IMR-90 (cell line): ENCODE results near the gene CTSH. TPM values are rescaled to one million over a fixed set of nuclear protein-coding genes. Genes with fewer than 3 reads are reported as not detected.
A peak's percentile ranks its signal among the peaks of the same experiment; 100 is the strongest.
"Not testable (repeated sequence)": the region's sequence is repeated elsewhere in the genome, so short reads cannot be mapped to it uniquely, and the experiment has no call there.

Source experiments
- ATAC-seq: fragments of 200-7000 bp; cut with Tn5 transposase; 2 replicates; pipeline ENCODE4 v1.9.1; 2020; ENCODE audit warnings: low read depth, mild to moderate bottlenecking, moderate library complexity
- BruUV-seq: library from RNA; stranded (reverse); fragments of 400-500 nt; replicated peaks from 2 replicates; lab custom pipeline; 2021; lab: Mats Ljungman, UMichigan
- CTCF ChIA-PET: fragments of 300-600 bp; formaldehyde crosslinking; extraction: SDS; loops from one replicate; lab custom pipeline; 2021; ENCODE audit warnings: antibody characterized with exemption; lab: Yijun Ruan, JAX
- POLR2A ChIA-PET: fragments of 300-600 bp; sonication (Branson Sonifier 250); formaldehyde crosslinking; loops from one replicate; lab custom pipeline; 2022; ENCODE audit warnings: antibody characterized with exemption; ENCODE audit not compliant: unreplicated experiment; lab: Charles Lee
- DNase-seq: peaks from one replicate; pipeline ENCODE4 v3.0.0; 2013
- H2AFZ ChIP-seq: replicated peaks from 2 replicates; pipeline ENCODE3; 2013; ENCODE audit warnings: low read length, mild to moderate bottlenecking; ENCODE audit not compliant: poor library complexity
- H2AK5ac ChIP-seq: 2 replicates; pipeline ENCODE4 v1.6.1; 2013; ENCODE audit warnings: low read depth, low read length, inconsistent platforms
- H2AK9ac ChIP-seq: replicated peaks from 2 replicates; pipeline ENCODE3; 2013; ENCODE audit warnings: mild to moderate bottlenecking, low read depth, low read length, moderate library complexity; ENCODE audit not compliant: poor library complexity
- H2BK120ac ChIP-seq: 2 replicates; pipeline ENCODE4 v1.6.1; 2013; ENCODE audit warnings: low read depth, low read length, inconsistent platforms
- H2BK15ac ChIP-seq: 3 replicates; pipeline ENCODE4 v1.6.1; 2013; ENCODE audit warnings: low read depth, low read length, inconsistent platforms
- H2BK20ac ChIP-seq: 2 replicates; pipeline ENCODE4 v1.6.1; 2013; ENCODE audit warnings: low read depth, mild to moderate bottlenecking, inconsistent platforms, low read length, moderate library complexity
- H2BK5ac ChIP-seq: 2 replicates; pipeline ENCODE4 v1.6.1; 2013; ENCODE audit warnings: mild to moderate bottlenecking, low read depth, low read length, inconsistent platforms; ENCODE audit not compliant: poor library complexity, severe bottlenecking
- H3K14ac ChIP-seq: replicated peaks from 2 replicates; pipeline ENCODE4 v1.6.1; 2013; ENCODE audit warnings: low read depth, low read length, inconsistent platforms
- H3K18ac ChIP-seq: 2 replicates; pipeline ENCODE4 v1.6.1; 2013; ENCODE audit warnings: low read depth, low read length, control low read depth
- H3K23ac ChIP-seq: 2 replicates; pipeline ENCODE4 v1.6.1; 2013; ENCODE audit warnings: low read depth, low read length, inconsistent platforms
- H3K27ac ChIP-seq: 2 replicates; pipeline ENCODE4 v1.5.1; 2013; ENCODE audit warnings: mild to moderate bottlenecking, control low read depth, low read length; ENCODE audit not compliant: insufficient read depth
- H3K27me3 ChIP-seq: 2 replicates; pipeline ENCODE4 v1.6.1; 2013; ENCODE audit warnings: low read length; ENCODE audit not compliant: control insufficient read depth, insufficient read depth
- H3K36me3 ChIP-seq: 2 replicates; pipeline ENCODE4 v1.6.1; 2013; ENCODE audit warnings: low read length, mixed read lengths; ENCODE audit not compliant: control insufficient read depth, insufficient read depth
- H3K4ac ChIP-seq: 2 replicates; pipeline ENCODE4 v1.6.1; 2013; ENCODE audit warnings: low read depth, low read length, inconsistent platforms
- H3K4me1 ChIP-seq: 2 replicates; pipeline ENCODE4 v1.6.1; 2013; ENCODE audit warnings: low read length, mixed read lengths; ENCODE audit not compliant: control insufficient read depth, insufficient read depth
- H3K4me2 ChIP-seq: 2 replicates; pipeline ENCODE4 v1.6.1; 2013; ENCODE audit warnings: low read depth, mild to moderate bottlenecking, control low read depth, low read length, moderate library complexity
- H3K4me3 ChIP-seq: 2 replicates; pipeline ENCODE4 v1.5.1; 2013; ENCODE audit warnings: low read depth, mild to moderate bottlenecking, control low read depth, low read length, moderate library complexity; ENCODE audit not compliant: insufficient read depth
- H3K56ac ChIP-seq: 2 replicates; pipeline ENCODE4 v1.6.1; 2013; ENCODE audit warnings: low read length, inconsistent platforms; ENCODE audit not compliant: insufficient read depth; ENCODE audit errors: extremely low read depth
- H3K79me1 ChIP-seq, 2 experiments: 2 replicates each; pipeline ENCODE4 v1.6.1; 2013; ENCODE audit warnings: low read length in 2 of 2, inconsistent platforms in 1 of 2, low read depth in 1 of 2
- H3K9ac ChIP-seq: 2 replicates; pipeline ENCODE4 v1.6.1; 2013; ENCODE audit warnings: low read depth, low read length, control low read depth
- H3K9me1 ChIP-seq: 2 replicates; pipeline ENCODE4 v1.6.1; 2013; ENCODE audit warnings: low read length, inconsistent platforms; ENCODE audit not compliant: insufficient read depth
- H3K9me3 ChIP-seq: 2 replicates; pipeline ENCODE4 v1.6.1; 2013; ENCODE audit warnings: low read length; ENCODE audit not compliant: control insufficient read depth, insufficient read depth
- H4K20me1 ChIP-seq: 2 replicates; pipeline ENCODE4 v1.6.1; 2013; ENCODE audit warnings: low read length, inconsistent platforms; ENCODE audit not compliant: insufficient read depth
- H4K5ac ChIP-seq: 2 replicates; pipeline ENCODE4 v1.6.1; 2013; ENCODE audit warnings: mild to moderate bottlenecking, low read depth, low read length, control low read depth
- H4K8ac ChIP-seq, 2 experiments: 2 replicates each; pipeline ENCODE4 v1.6.1; 2013; ENCODE audit warnings: low read depth in 2 of 2, low read length in 2 of 2, control low read depth in 1 of 2, inconsistent platforms in 1 of 2
- H4K91ac ChIP-seq: 2 replicates; pipeline ENCODE4 v1.6.1; 2013; ENCODE audit warnings: low read depth, low read length, inconsistent platforms; ENCODE audit not compliant: insufficient read depth
- FOS ChIP-seq: fragments of 150-350 bp; IDR thresholded peaks from 2 replicates; pipeline ENCODE4 v1.6.1; 2016; ENCODE audit warnings: low read depth, low read length
- MAFK ChIP-seq: IDR thresholded peaks from 2 replicates; pipeline ENCODE4 v1.6.1; 2012; ENCODE audit warnings: low read depth, low read length, improper control_type of control experiment
- WGBS, 2 experiments: methylation state at CpG; one replicate each; pipeline versions ENCODE4 v1.1.5 to v1.1.7; 2013; ENCODE audit warnings: missing lambda C conversion rate in 2 of 2; ENCODE audit not compliant: insufficient read length in 1 of 2; ENCODE audit errors: extremely low coverage in 2 of 2; 5-methylcytosine and 5-hydroxymethylcytosine counted together
- dilution Hi-C: fragments of 300-500 bp; cut with HindIII; formaldehyde crosslinking; loops from one replicate; pipeline ENCODE4 v1.14.3; 2018; ENCODE audit warnings: low sequenced_read_pairs; ENCODE audit not compliant: unreplicated experiment
- in situ Hi-C: fragments of 300-500 bp; cut with MboI; formaldehyde crosslinking; loops from 3 replicates; pipeline ENCODE4 v1.14.3; 2019; ENCODE audit warnings: low sequenced_read_pairs, inconsistent platforms, mixed read lengths
- intact Hi-C: fragments of 100-400 bp; cut with micrococcal nuclease; formaldehyde crosslinking; loops from 2 replicates; pipeline ENCODE4 v1.10.0; 2022
- polyA plus RNA-seq, 3 experiments: library from polyadenylated mRNA; depleted of rRNA; stranded (reverse); fragments of >200 nt; gene quantifications; 2 replicates each; pipeline ENCODE4 v1.2.3, GENCODE V29; 2012; ENCODE audit warnings: low replicate concordance in 1 of 3
- total RNA-seq: library from RNA; depleted of rRNA; stranded (reverse); fragments of >200 nt; gene quantifications from 2 replicates; pipeline ENCODE4 v1.2.3, GENCODE V29; 2012

Gene CTSH
- total and polyA plus RNA-seq, 2 of the 4 experiments (the other 2 are of a cell fraction), result 11.7 to 13.9 TPM

DNA sequence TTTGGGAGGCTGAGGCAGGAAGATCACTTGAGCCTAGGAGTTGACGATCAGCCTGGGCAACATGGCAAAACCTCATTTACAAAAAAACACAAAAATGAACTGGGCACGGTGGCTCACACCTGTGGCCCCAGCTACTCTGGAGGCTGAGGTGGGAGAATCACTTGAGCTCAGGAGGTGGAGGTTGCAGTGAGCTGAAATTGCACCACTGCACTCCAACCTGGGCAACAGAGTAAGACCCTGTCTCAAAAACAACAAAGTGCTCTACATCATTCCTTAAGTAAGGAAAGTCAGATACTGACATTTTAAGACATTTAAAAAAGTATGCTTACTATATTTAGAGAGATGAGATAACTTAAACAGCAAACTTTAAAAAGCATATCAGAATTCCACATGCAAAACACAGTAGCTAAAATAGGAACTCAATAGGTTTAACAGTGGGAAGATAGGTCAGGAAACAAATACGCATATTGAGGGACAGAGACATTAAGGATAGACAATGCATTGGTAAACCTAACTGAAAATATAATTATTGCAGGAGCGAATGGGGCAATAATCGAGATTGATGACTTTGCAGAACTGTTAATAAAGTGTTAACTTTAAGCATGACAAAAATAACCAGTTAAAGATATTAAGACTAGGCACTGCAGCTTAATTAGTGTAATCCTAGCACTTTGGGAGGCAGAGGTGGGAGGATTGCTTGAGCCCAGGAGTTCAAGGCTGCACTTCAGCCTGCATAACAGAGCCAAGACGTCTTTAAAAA, 40.1 kb downstream of the CTSH start:
- intact Hi-C loops (loop anchor here (1.0 kb wide), 1 partner anchor 9 kb away; no protein-coding TSS in a partner anchor), dilution Hi-C loops (no loop called here), in situ Hi-C loops (no loop called here)
- Histone ChIP-seq H3K4me1 (peaks cover 20% of the 10 kb centered on the region), H2BK120ac (no peak overlapping the region), H3K9me1 (peaks cover 14% of the 10 kb centered on the region), H3K4ac (no peak overlapping the region), H3K27ac (peak overlapping the region; percentile 41; the same call in 1 of the 2 replicates), H2AK5ac (no peak overlapping the region; the same call in 1 of the 2 replicates), H2BK5ac (peak overlapping the region; percentile 82), H3K23ac (peak overlapping the region; percentile 45; the same call in 1 of the 2 replicates), H3K4me2 (no peak overlapping the region), H4K20me1 (peaks cover 87% of the 10 kb centered on the region), H3K14ac (no peak overlapping the region; the same call in 1 of the 2 replicates), H3K9ac (no peak overlapping the region), H2AK9ac (no peak overlapping the region), H4K91ac (no peak overlapping the region; the same call in 1 of the 2 replicates), H2BK15ac (no peak overlapping the region), H3K4me3 (no peak overlapping the region), H2AFZ (no peak overlapping the region), H3K79me1 (peaks cover 37 to 85% of the 10 kb centered on the region in 2 experiments), H4K8ac (0 out of 4 replicates have a peak overlapping the region, but pooled peaks of 1 of the 2 experiments have one; percentile 20), H2BK20ac (no peak overlapping the region), H4K5ac (no peak overlapping the region), H3K9me3 (no peaks in the 10 kb centered on the region), H3K56ac (no peak overlapping the region), H3K36me3 (peaks cover 70% of the 10 kb centered on the region), H3K18ac (no peak overlapping the region), H3K27me3 (no peaks in the 10 kb centered on the region)
- DNase-seq (no peak), ATAC-seq (no peak)
- TF ChIP-seq MAFK (peak; percentile 27; the same call in 1 of the 2 replicates), FOS (no peak)
- BruUV-seq, result no TSS peak
- POLR2A ChIA-PET, result interaction anchor here (0.6 kb wide), 1 partner anchor 11 kb away, joined by 12 read pairs; no protein-coding TSS in a partner anchor
- CTCF ChIA-PET, result interaction anchor here (0.7 kb wide), 1 partner anchor 56 kb away, joined by 4 read pairs; no protein-coding TSS in a partner anchor
- no CpG with 5 or more reads among the region's 6 CpGs for WGBS, 2 experiments

DNA sequence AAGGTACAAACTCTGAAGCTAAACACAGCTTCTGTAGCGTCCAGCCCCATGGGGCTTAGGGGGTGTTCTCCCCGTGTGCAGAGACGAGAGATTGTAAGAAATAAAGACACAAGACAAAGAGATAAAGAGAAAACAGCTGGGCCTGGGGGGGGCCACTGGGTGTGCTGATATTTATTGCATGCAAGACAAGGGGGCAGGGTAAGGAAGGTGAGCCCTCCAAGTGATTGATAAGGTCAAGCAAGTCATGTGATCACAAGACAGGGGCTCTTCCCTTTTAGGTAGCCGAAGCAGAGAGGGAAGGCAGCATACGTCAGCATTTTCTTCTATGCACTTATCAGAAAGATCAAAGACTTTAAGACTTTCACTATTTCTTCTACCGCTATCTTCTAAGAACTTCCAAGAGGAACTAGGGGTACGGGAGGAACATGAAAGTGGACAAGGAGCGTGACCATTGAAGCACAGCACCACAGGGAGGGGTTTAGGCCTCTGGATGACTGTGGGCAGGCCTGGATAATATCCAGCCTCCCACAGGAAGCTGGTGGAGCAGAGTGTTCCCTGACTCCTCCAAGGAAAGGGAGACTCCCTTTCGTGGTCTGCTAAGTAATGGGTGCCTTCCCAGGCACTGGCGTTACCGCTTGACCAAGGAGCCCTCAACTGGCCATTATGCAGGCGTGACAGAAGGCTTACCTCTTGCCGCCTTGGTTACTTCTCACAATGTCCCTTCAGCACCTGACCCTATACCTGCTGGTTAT, 42.4 kb downstream of the CTSH start:
- H4K91ac ChIP-seq, intact Hi-C loops, H3K9me1 ChIP-seq, H3K9ac ChIP-seq, H3K27ac ChIP-seq, H3K4ac ChIP-seq, POLR2A ChIA-PET, dilution Hi-C loops, H3K9me3 ChIP-seq, in situ Hi-C loops, H2BK20ac ChIP-seq, H2BK5ac ChIP-seq, H2AK5ac ChIP-seq, H2AFZ ChIP-seq, H2BK15ac ChIP-seq, ATAC-seq, H3K4me3 ChIP-seq, H3K23ac ChIP-seq, DNase-seq, H4K5ac ChIP-seq, H2AK9ac ChIP-seq, H4K8ac ChIP-seq, H2BK120ac ChIP-seq, H3K18ac ChIP-seq, H3K56ac ChIP-seq, H3K27me3 ChIP-seq, H3K4me2 ChIP-seq, BruUV-seq, H3K14ac ChIP-seq: not testable (repeated sequence)
- Histone ChIP-seq H3K4me1 (peaks cover 19% of the 10 kb centered on the region), H3K79me1 (peaks cover 18 to 80% of the 10 kb centered on the region in 2 experiments), H4K20me1 (peaks cover 83% of the 10 kb centered on the region), H3K36me3 (peaks cover 69% of the 10 kb centered on the region)
- CTCF ChIA-PET, result interaction anchor here (1.0 kb wide), 1 partner anchor 105 kb away, joined by 4 read pairs; no protein-coding TSS in a partner anchor
- WGBS, 2 experiments, result 83% methylated on average over 3 of the region's 13 CpGs; no CpG with 5 or more reads in 1 of the 2 experiments
